ENCODE measurements around the gene SNAI3. TPM values are rescaled to one million over a fixed set of nuclear protein-coding genes. Genes with fewer than 3 reads are reported as not detected.

SNAI3 gene
- total RNA-seq, 1 experiment from 2014 or later, result 1.4 TPM

DNA sequence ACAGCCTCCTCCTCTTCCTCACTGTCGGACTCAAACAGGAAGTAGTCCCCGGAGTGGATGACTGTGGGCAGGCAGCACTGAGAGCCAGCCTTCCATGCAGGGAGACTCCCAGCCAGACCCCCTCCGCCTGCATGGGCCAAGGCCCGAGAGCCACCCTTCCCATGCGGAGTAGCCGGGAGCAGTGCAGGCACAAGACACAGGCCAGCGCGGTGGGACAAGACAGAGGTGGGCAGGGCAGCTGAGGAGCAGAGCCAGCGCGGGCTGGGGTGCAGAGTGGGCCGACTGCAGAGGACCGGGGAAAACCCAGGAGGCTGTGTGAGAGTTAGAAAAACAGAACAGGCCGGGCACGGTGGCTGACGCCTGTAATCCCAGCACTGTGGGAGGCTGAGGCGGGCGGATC lies 37.6 kb upstream of the SNAI3 start:
- Histone ChIP-seq H4K20me1 (ENCODE audit: insufficient read depth, low read depth, low read length) (no peaks in the 10 kb centered on the region), H3K9me3 (ENCODE audit: low read length) (no peaks in the 10 kb centered on the region), H3K4me3 (ENCODE audit: low read length) (no peak overlapping the region), H3K4me1 (ENCODE audit: low read length) (peaks cover 8% of the 10 kb centered on the region; the same call in 1 of the 2 replicates), H3K4me2 (ENCODE audit: low read depth, low read length, poor library complexity, severe bottlenecking) (no peak overlapping the region), H3K27ac (ENCODE audit: low read length) (no peak overlapping the region), H3K79me2 (ENCODE audit: low read length) (no peaks in the 10 kb centered on the region), H2AFZ (ENCODE audit: low read length) (no peak overlapping the region), H3K9me2 (replicated peaks; ENCODE audit: insufficient read depth, low read length) (no peaks in the 10 kb centered on the region), H3K36me3 (ENCODE audit: insufficient read depth, low read length) (no peaks in the 10 kb centered on the region), H3K27me3 (ENCODE audit: low read length) (no peaks in the 10 kb centered on the region), H3K9ac (ENCODE audit: low read length) (no peak overlapping the region)
- no peak for DNase-seq

GRCh38 chr16:88723507-88723887 lies 37.2 kb upstream of the SNAI3 start:
- Histone ChIP-seq H2AFZ (ENCODE audit: low read length) (no peak overlapping the region), H3K4me3 (ENCODE audit: low read length) (no peak overlapping the region), H3K9me2 (replicated peaks; ENCODE audit: insufficient read depth, low read length) (no peaks in the 10 kb centered on the region), H3K4me1 (ENCODE audit: low read length) (peaks cover 8% of the 10 kb centered on the region; the same call in 1 of the 2 replicates), H3K4me2 (ENCODE audit: low read depth, low read length, poor library complexity, severe bottlenecking) (no peak overlapping the region), H3K9me3 (ENCODE audit: low read length) (no peaks in the 10 kb centered on the region), H4K20me1 (ENCODE audit: insufficient read depth, low read depth, low read length) (no peaks in the 10 kb centered on the region), H3K27ac (ENCODE audit: low read length) (no peak overlapping the region), H3K27me3 (ENCODE audit: low read length) (no peaks in the 10 kb centered on the region), H3K36me3 (ENCODE audit: insufficient read depth, low read length) (no peaks in the 10 kb centered on the region), H3K79me2 (ENCODE audit: low read length) (no peaks in the 10 kb centered on the region), H3K9ac (ENCODE audit: low read length) (no peak overlapping the region)
- DNase-seq, result no peak

DNA sequence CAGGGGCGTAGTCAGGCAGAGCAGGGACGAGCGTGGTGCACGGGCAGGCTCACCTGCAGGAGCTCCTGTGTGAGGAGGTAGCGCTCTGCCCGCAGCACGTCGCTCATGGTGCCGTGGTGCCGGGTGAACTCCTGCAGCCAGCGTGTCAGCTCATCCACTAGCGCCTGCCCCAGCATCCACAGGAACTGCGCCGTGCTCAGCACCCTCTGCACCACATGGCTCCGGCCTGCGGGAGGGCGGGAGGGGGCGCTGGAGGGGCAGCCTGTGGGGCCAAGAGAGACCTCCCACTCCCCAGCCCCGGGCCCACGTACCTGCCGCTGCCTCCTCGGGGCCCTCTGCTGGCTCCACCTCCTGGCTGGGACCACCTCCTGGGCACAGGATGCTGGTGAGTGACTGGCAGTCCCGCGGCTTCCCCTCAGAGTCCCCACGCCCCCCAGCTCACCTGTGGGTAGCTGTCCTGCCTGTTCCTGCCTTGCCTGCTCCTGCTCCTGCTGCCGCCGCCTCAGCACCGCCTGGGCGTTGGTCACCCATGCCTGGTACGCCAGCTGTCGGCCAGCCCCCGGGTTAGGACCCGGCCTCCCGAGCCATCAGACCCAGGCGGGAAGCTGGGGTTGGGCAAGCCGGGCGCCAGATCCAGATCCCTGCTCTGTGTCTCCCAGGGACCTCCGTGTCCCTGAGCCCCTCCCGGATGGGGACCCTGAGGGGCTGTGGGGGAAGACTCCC lies 36.6 kb upstream of the SNAI3 start:
- H3K36me3 ChIP-seq (ENCODE audit: insufficient read depth, low read length), result no peaks in the 10 kb centered on the region
- no peak overlapping the region for H2AFZ ChIP-seq (ENCODE audit: low read length)
- H3K9me3 ChIP-seq (ENCODE audit: low read length), result no peaks in the 10 kb centered on the region
- no peak overlapping the region for H3K27ac ChIP-seq (ENCODE audit: low read length)
- no peak overlapping the region for H3K4me2 ChIP-seq (ENCODE audit: low read depth, low read length, poor library complexity, severe bottlenecking)
- no peaks in the 10 kb centered on the region for H3K27me3 ChIP-seq (ENCODE audit: low read length)
- no peaks in the 10 kb centered on the region for H3K9me2 ChIP-seq (replicated peaks; ENCODE audit: insufficient read depth, low read length)
- DNase-seq, result no peak
- H3K4me1 ChIP-seq (ENCODE audit: low read length), result peaks cover 8% of the 10 kb centered on the region; the same call in 1 of the 2 replicates
- no peaks in the 10 kb centered on the region for H4K20me1 ChIP-seq (ENCODE audit: insufficient read depth, low read depth, low read length)
- no peak overlapping the region for H3K4me3 ChIP-seq (ENCODE audit: low read length)
- H3K79me2 ChIP-seq (ENCODE audit: low read length), result no peaks in the 10 kb centered on the region
- no peak overlapping the region for H3K9ac ChIP-seq (ENCODE audit: low read length)

DNA sequence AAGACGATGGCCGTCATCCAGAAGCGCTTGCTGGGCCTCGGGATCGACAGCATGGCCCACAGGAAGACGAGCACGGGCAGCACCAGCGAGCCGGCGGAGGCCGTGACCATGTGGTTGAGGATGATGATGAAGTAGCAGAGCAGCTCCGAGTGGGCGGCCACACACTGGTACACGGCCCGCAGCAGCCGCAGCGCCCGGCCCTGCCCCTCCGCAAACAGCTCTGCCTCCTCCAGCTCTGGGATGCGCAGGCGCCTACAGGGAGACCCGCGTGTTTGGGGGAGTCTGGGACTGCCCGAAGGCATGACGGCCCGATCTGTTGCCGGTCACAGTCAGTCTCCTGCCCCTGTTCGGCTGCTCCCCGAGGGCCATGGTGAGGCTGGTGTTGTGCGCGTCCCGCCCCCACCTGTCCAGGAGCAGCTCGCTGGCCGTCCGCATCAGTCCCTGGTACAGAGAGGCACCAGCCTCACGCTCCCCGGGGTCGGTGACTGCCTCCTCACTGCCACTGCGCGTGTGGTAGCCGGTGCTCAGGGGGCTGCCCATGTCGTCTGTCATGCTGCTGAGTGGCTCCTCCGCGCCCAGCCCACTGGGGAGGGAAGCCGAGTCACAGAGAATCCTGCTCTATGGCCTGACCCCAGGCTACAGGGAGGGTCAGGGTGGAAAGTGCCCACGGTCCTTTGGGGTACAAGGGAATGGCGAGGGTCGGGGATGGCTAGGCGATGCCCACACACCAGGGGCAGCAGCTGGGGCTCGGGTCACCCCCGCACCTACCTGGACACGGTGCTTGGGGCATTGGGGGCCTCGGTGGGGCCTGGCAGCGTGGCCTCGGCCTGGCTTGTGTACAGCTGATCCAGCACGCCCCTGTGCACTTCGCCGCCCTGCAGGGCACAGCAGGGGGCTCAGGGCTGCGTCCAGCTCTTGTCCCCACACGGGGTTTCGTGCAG lies 35.8 kb upstream of the SNAI3 start:
- Histone ChIP-seq H3K27ac (ENCODE audit: low read length) (no peak overlapping the region), H3K4me1 (ENCODE audit: low read length) (peaks cover 8% of the 10 kb centered on the region; the same call in 1 of the 2 replicates), H3K4me2 (ENCODE audit: low read depth, low read length, poor library complexity, severe bottlenecking) (no peak overlapping the region), H3K9me3 (ENCODE audit: low read length) (no peaks in the 10 kb centered on the region), H4K20me1 (ENCODE audit: insufficient read depth, low read depth, low read length) (no peaks in the 10 kb centered on the region), H3K27me3 (ENCODE audit: low read length) (no peaks in the 10 kb centered on the region), H3K79me2 (ENCODE audit: low read length) (no peaks in the 10 kb centered on the region), H3K4me3 (ENCODE audit: low read length) (no peak overlapping the region), H3K9me2 (replicated peaks; ENCODE audit: insufficient read depth, low read length) (no peaks in the 10 kb centered on the region), H2AFZ (ENCODE audit: low read length) (no peak overlapping the region), H3K36me3 (ENCODE audit: insufficient read depth, low read length) (no peaks in the 10 kb centered on the region), H3K9ac (ENCODE audit: low read length) (no peak overlapping the region)
- DNase-seq, result no peak

- Histone ChIP-seq H4K20me1 (ENCODE audit: insufficient read depth, low read depth, low read length) (no peaks in the 10 kb centered on the region), H3K79me2 (ENCODE audit: low read length) (no peaks in the 10 kb centered on the region), H2AFZ (ENCODE audit: low read length) (no peak overlapping the region), H3K27me3 (ENCODE audit: low read length) (no peaks in the 10 kb centered on the region), H3K27ac (ENCODE audit: low read length) (no peak overlapping the region), H3K36me3 (ENCODE audit: insufficient read depth, low read length) (no peaks in the 10 kb centered on the region), H3K4me1 (ENCODE audit: low read length) (peaks cover 8% of the 10 kb centered on the region; the same call in 1 of the 2 replicates), H3K9me2 (replicated peaks; ENCODE audit: insufficient read depth, low read length) (no peaks in the 10 kb centered on the region), H3K9me3 (ENCODE audit: low read length) (no peaks in the 10 kb centered on the region), H3K4me2 (ENCODE audit: low read depth, low read length, poor library complexity, severe bottlenecking) (no peak overlapping the region), H3K4me3 (ENCODE audit: low read length) (no peak overlapping the region), H3K9ac (ENCODE audit: low read length) (no peak overlapping the region)
- DNase-seq, result no peak
Observed at GRCh38 chr16:88721236-88721635, 34.9 kb upstream of the SNAI3 start.

- no peaks in the 10 kb centered on the region for H3K27me3 ChIP-seq (ENCODE audit: low read length)
- H3K4me1 ChIP-seq (ENCODE audit: low read length), result peaks cover 8% of the 10 kb centered on the region; the same call in 1 of the 2 replicates
- H4K20me1 ChIP-seq (ENCODE audit: insufficient read depth, low read depth, low read length), result no peaks in the 10 kb centered on the region
- H3K9me2 ChIP-seq (replicated peaks; ENCODE audit: insufficient read depth, low read length), result no peaks in the 10 kb centered on the region
- H3K9ac ChIP-seq (ENCODE audit: low read length), result no peak overlapping the region
- no peaks in the 10 kb centered on the region for H3K36me3 ChIP-seq (ENCODE audit: insufficient read depth, low read length)
- no peak for DNase-seq
- H3K9me3 ChIP-seq (ENCODE audit: low read length), result no peaks in the 10 kb centered on the region
- H2AFZ ChIP-seq (ENCODE audit: low read length), result no peak overlapping the region
- H3K79me2 ChIP-seq (ENCODE audit: low read length), result no peaks in the 10 kb centered on the region
- H3K4me3 ChIP-seq (ENCODE audit: low read length), result no peak overlapping the region
- H3K27ac ChIP-seq (ENCODE audit: low read length), result no peak overlapping the region
- H3K4me2 ChIP-seq (ENCODE audit: low read depth, low read length, poor library complexity, severe bottlenecking), result no peak overlapping the region
Observed at GRCh38 chr16:88720396-88720970, 34.2 kb upstream of the SNAI3 start.

GRCh38 chr16:88719933-88720296 lies 33.6 kb upstream of the SNAI3 start:
- Histone ChIP-seq H2AFZ (ENCODE audit: low read length) (no peak overlapping the region), H3K36me3 (ENCODE audit: insufficient read depth, low read length) (no peaks in the 10 kb centered on the region), H3K9ac (ENCODE audit: low read length) (no peak overlapping the region), H3K79me2 (ENCODE audit: low read length) (no peaks in the 10 kb centered on the region), H3K4me1 (ENCODE audit: low read length) (peaks cover 3% of the 10 kb centered on the region; the same call in 1 of the 2 replicates), H3K27ac (ENCODE audit: low read length) (no peak overlapping the region), H3K27me3 (ENCODE audit: low read length) (no peaks in the 10 kb centered on the region), H3K9me2 (replicated peaks; ENCODE audit: insufficient read depth, low read length) (no peaks in the 10 kb centered on the region), H3K4me2 (ENCODE audit: low read depth, low read length, poor library complexity, severe bottlenecking) (no peak overlapping the region), H3K4me3 (ENCODE audit: low read length) (no peak overlapping the region), H4K20me1 (ENCODE audit: insufficient read depth, low read depth, low read length) (no peaks in the 10 kb centered on the region), H3K9me3 (ENCODE audit: low read length) (no peaks in the 10 kb centered on the region)
- DNase-seq, result no peak

Data from Karpas-422 (cell line).